ENCODE measurements around the gene PC.

PC gene

GRCh38 chr11:66978717-66979116, 20.5 kb upstream of the PC start:
- Histone ChIP-seq H3K4me1 (ENCODE audit: insufficient read depth, poor library complexity, severe bottlenecking) (peaks cover 15% of the 10 kb centered on the region), H3K27ac (ENCODE audit: poor library complexity, severe bottlenecking) (no peak overlapping the region), H3K27me3 (ENCODE audit: insufficient read depth, poor library complexity, severe bottlenecking) (no peaks in the 10 kb centered on the region), H3K36me3 (ENCODE audit: low read depth) (no peaks in the 10 kb centered on the region), H3K9me3 (ENCODE audit: severe bottlenecking) (peaks cover 5% of the 10 kb centered on the region), H3K4me3 (ENCODE audit: severe bottlenecking) (no peak overlapping the region)
- no peak for DNase-seq (ENCODE audit: low spot score)
- TF ChIP-seq CTCF (IDR thresholded peaks at IDR 0.05; ENCODE audit: poor library complexity, severe bottlenecking): no peak
- no peak for ATAC-seq (ENCODE audit: low read depth)

GRCh38 chr11:66978229-66978628, 20.0 kb upstream of the PC start:
- Histone ChIP-seq H3K36me3 (ENCODE audit: low read depth) (no peaks in the 10 kb centered on the region), H3K27me3 (ENCODE audit: insufficient read depth, poor library complexity, severe bottlenecking) (no peaks in the 10 kb centered on the region), H3K4me3 (ENCODE audit: severe bottlenecking) (no peak overlapping the region), H3K27ac (ENCODE audit: poor library complexity, severe bottlenecking) (no peak overlapping the region), H3K4me1 (ENCODE audit: insufficient read depth, poor library complexity, severe bottlenecking) (peaks cover 13% of the 10 kb centered on the region), H3K9me3 (ENCODE audit: severe bottlenecking) (peaks cover 5% of the 10 kb centered on the region)
- no peak for TF ChIP-seq CTCF (IDR thresholded peaks at IDR 0.05; ENCODE audit: poor library complexity, severe bottlenecking)
- ATAC-seq (ENCODE audit: low read depth) (no peak), DNase-seq (ENCODE audit: low spot score) (no peak)

- DNase-seq (ENCODE audit: low spot score) (no peak), ATAC-seq (ENCODE audit: low read depth) (no peak)
- H3K36me3 ChIP-seq (ENCODE audit: low read depth): no peaks in the 10 kb centered on the region
- TF ChIP-seq CTCF (IDR thresholded peaks at IDR 0.05; ENCODE audit: poor library complexity, severe bottlenecking): no peak
- no peak overlapping the region for H3K4me3 ChIP-seq (ENCODE audit: severe bottlenecking)
- no peaks in the 10 kb centered on the region for H3K27me3 ChIP-seq (ENCODE audit: insufficient read depth, poor library complexity, severe bottlenecking)
- H3K4me1 ChIP-seq (ENCODE audit: insufficient read depth, poor library complexity, severe bottlenecking): peaks cover 11% of the 10 kb centered on the region
- peaks cover 5% of the 10 kb centered on the region for H3K9me3 ChIP-seq (ENCODE audit: severe bottlenecking)
- H3K27ac ChIP-seq (ENCODE audit: poor library complexity, severe bottlenecking): no peak overlapping the region
These were observed 18.7 kb upstream of the PC start for GRCh38 chr11:66976925-66977324.

- Histone ChIP-seq H3K36me3 (ENCODE audit: low read depth) (no peaks in the 10 kb centered on the region), H3K9me3 (ENCODE audit: severe bottlenecking) (peaks cover 5% of the 10 kb centered on the region), H3K4me1 (ENCODE audit: insufficient read depth, poor library complexity, severe bottlenecking) (peaks cover 20% of the 10 kb centered on the region), H3K27me3 (ENCODE audit: insufficient read depth, poor library complexity, severe bottlenecking) (no peaks in the 10 kb centered on the region), H3K27ac (ENCODE audit: poor library complexity, severe bottlenecking) (no peak overlapping the region), H3K4me3 (ENCODE audit: severe bottlenecking) (no peak overlapping the region)
- peak; percentile 72 for TF ChIP-seq CTCF (IDR thresholded peaks at IDR 0.05; ENCODE audit: poor library complexity, severe bottlenecking)
- DNase-seq (ENCODE audit: low spot score): no peak
- 0 out of 3 replicates have a peak, but pooled peaks have one; percentile 39 for ATAC-seq (ENCODE audit: low read depth)
These were observed 17.9 kb upstream of the PC start for GRCh38 chr11:66976028-66976467.

- DNase-seq (ENCODE audit: low spot score) (no peak), ATAC-seq (ENCODE audit: low read depth) (no peak)
- no peaks in the 10 kb centered on the region for H3K27me3 ChIP-seq (ENCODE audit: insufficient read depth, poor library complexity, severe bottlenecking)
- peaks cover 5% of the 10 kb centered on the region for H3K9me3 ChIP-seq (ENCODE audit: severe bottlenecking)
- no peaks in the 10 kb centered on the region for H3K36me3 ChIP-seq (ENCODE audit: low read depth)
- H3K27ac ChIP-seq (ENCODE audit: poor library complexity, severe bottlenecking): peak overlapping the region; percentile 18
- TF ChIP-seq CTCF (IDR thresholded peaks at IDR 0.05; ENCODE audit: poor library complexity, severe bottlenecking): no peak
- H3K4me1 ChIP-seq (ENCODE audit: insufficient read depth, poor library complexity, severe bottlenecking): peaks cover 24% of the 10 kb centered on the region
- H3K4me3 ChIP-seq (ENCODE audit: severe bottlenecking): no peak overlapping the region
These were observed 17.3 kb upstream of the PC start for GRCh38 chr11:66975405-66976027.
